ENCODE measurements around the gene GPR89A. TPM values are rescaled to one million over a fixed set of nuclear protein-coding genes. Genes with fewer than 3 reads are reported as not detected.
A peak's percentile ranks its signal among the peaks of the same experiment; 100 is the strongest.

GPR89A gene
- total RNA-seq, 4 donors from 2014 or later, result 34.7 to 82.4 (median 52.1) TPM

GRCh38 chr1:145706086-145706664 lies 98.4 kb downstream of the GPR89A start:
- Histone ChIP-seq H3K4me3 (peak overlapping the region in 2 of 4 donors; percentile 50 to 52), H3K9me3 (no peaks in the 10 kb centered on the region), H3K36me3 (no peaks in the 10 kb centered on the region), H3K27ac (peak overlapping the region in 2 of 4 donors; percentile 76 to 84), H3K27me3 (no peaks in the 10 kb centered on the region), H3K4me1 (peaks cover 0 to 7% (median 0%) of the 10 kb centered on the region in 4 donors)
- TF ChIP-seq, protein P1, sequence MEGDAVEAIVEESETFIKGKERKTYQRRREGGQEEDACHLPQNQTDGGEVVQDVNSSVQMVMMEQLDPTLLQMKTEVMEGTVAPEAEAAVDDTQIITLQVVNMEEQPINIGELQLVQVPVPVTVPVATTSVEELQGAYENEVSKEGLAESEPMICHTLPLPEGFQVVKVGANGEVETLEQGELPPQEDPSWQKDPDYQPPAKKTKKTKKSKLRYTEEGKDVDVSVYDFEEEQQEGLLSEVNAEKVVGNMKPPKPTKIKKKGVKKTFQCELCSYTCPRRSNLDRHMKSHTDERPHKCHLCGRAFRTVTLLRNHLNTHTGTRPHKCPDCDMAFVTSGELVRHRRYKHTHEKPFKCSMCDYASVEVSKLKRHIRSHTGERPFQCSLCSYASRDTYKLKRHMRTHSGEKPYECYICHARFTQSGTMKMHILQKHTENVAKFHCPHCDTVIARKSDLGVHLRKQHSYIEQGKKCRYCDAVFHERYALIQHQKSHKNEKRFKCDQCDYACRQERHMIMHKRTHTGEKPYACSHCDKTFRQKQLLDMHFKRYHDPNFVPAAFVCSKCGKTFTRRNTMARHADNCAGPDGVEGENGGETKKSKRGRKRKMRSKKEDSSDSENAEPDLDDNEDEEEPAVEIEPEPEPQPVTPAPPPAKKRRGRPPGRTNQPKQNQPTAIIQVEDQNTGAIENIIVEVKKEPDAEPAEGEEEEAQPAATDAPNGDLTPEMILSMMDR (IDR thresholded peaks at IDR 0.05), result no peak
- TF ChIP-seq POLR2A (IDR thresholded peaks at IDR 0.05), result peak; percentile 7 to 25
- DNase-seq, result no peak

DNA sequence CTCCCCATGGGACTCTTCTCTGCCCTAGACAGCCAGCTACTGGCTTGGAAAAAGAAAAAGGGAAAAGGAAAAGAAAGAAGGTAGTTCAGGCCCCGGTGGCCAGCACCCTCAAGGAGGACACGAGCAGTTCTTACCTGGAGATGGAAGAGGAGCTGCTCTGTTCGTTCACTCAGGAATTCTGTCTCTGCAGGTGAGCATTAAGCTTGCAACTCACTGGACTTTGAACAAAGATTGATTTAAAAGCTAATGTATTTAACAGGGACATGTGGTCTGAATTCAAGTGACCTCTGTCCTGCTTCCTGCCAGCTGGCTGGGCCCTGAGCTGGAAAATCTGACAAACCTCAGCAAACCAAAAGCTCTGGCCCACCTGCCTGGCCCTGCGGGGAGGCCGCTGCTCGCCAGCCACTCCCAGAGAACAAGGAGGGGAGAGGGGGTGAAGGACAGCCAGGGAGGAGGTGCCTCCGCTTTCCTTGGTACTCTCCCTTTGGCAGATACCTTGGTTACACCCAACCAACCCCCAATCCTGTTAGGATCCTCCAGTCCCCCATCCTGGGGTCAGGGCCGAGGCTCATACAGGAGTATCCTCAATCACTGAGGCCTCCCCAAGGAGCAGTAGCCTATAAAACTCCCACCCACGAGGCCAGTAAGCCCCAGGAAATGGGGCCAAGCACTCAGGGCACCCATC lies 99.5 kb downstream of the GPR89A start, which contains the start of gene PDZK1:
TSS of gene PDZK1 (minus strand) at position 186 of the 685 bp plus-strand sequence. CDS start 19,347 bp downstream, outside the sequence.
- Histone ChIP-seq H3K27ac (peak within 1 kb of the TSS in 3 of 4 donors; percentile 63 to 84 (median 76)), H3K27me3 (no peaks in the 10 kb centered on the region), H3K36me3 (no peaks in the 10 kb centered on the region), H3K9me3 (no peaks in the 10 kb centered on the region), H3K4me3 (peak within 1 kb of the TSS in 2 of 4 donors; percentile 50 to 52), H3K4me1 (peaks cover 0 to 7% (median 0%) of the 10 kb centered on the region in 4 donors)
- peak in 2 of 3 donors; percentile 54 to 57 for DNase-seq
- TF ChIP-seq POLR2A (IDR thresholded peaks at IDR 0.05), result peak; percentile 63 to 68
- TF ChIP-seq, protein P1 (IDR thresholded peaks at IDR 0.05), result peak in 2 of 6 experiments; percentile 13 to 47

DNA sequence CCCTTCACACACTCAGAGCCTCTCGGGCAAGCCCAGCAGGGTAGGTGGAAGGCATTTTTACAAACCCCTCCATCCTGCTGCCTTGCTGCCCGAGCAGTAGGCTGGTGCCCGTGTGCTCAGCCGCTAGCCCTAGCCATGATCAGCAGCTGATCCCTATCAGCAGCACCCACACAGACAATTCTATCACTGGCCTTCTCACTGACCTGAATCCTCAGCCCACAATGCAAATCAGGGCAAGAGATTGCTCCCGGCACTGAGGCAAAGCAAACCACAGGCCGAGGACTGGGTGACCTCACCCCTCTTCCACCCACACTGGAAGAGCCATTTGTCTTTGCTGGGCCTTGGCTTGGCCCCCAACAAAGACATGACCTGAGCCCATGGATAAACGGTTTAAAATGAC lies 100.3 kb downstream of the GPR89A start:
- TF ChIP-seq POLR2A (IDR thresholded peaks at IDR 0.05), result no peak
- TF ChIP-seq, protein P1 (IDR thresholded peaks at IDR 0.05), result no peak
- peaks cover 0 to 7% (median 0%) of the 10 kb centered on the region in 4 donors for H3K4me1 ChIP-seq
- no peaks in the 10 kb centered on the region for H3K27me3 ChIP-seq
- DNase-seq, result no peak
- no peak overlapping the region for H3K4me3 ChIP-seq
- H3K9me3 ChIP-seq, result no peaks in the 10 kb centered on the region
- H3K27ac ChIP-seq, result peak overlapping the region in 2 of 4 donors; percentile 63 to 84
- H3K36me3 ChIP-seq, result no peaks in the 10 kb centered on the region

DNA sequence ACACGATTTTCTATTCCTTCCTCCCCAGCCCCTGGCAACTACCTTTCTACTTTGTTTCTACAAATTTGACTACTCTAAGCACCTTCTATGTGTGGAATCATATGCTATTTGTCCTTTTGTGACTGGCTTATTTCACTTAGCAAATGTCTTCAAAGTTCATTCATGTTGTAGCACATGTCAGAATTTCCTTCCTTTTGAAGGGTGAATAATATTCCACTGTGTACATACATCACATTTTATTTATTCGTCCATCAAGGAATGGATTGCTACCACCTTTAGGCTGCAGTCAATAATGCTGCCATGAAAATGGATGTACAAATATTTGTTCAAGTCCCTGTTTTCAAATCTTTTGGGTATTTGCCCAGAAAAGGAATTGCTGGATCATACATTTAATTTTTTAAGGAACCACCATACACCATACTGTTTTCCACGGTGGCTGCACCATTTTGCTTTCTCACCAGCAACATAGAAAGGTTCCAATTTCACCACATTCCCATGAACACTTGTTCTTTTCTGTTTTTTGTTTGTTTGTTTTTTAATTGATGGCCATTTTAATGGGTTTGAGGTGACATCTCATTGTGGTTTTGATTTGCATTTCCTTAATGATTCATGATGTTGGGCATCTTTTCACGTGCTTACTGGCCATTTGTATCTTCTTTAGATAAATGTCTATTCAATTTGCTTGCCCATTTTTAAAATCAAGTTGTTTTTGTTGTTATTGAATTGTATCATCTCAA lies 102.7 kb downstream of the GPR89A start:
- Histone ChIP-seq H3K4me3 (no peak overlapping the region), H3K9me3 (no peaks in the 10 kb centered on the region), H3K27me3 (no peaks in the 10 kb centered on the region), H3K4me1 (peaks cover 0 to 7% (median 0%) of the 10 kb centered on the region in 4 donors), H3K27ac (no peak overlapping the region), H3K36me3 (no peaks in the 10 kb centered on the region)
- TF ChIP-seq, protein P1 (IDR thresholded peaks at IDR 0.05), result no peak
- no peak for TF ChIP-seq POLR2A (IDR thresholded peaks at IDR 0.05)
- DNase-seq, result no peak

- Histone ChIP-seq H3K4me3 (no peak overlapping the region), H3K27ac (peak overlapping the region in 2 of 4 donors; percentile 54 to 73), H3K27me3 (no peaks in the 10 kb centered on the region), H3K9me3 (no peaks in the 10 kb centered on the region), H3K4me1 (peaks cover 0 to 7% (median 0%) of the 10 kb centered on the region in 4 donors), H3K36me3 (no peaks in the 10 kb centered on the region)
- TF ChIP-seq POLR2A (IDR thresholded peaks at IDR 0.05), result peak in 1 of 2 donors; percentile 8
- TF ChIP-seq, protein P1 (IDR thresholded peaks at IDR 0.05), result no peak
- peak in 2 of 3 donors; percentile 63 to 77 for DNase-seq
Observed at GRCh38 chr1:145711213-145711651, 103.4 kb downstream of the GPR89A start.
